ENCODE data around the gene SUPT3H. TPM values are rescaled to one million over a fixed set of nuclear protein-coding genes. Genes with fewer than 3 reads are reported as not detected.

The SUPT3H gene
- polyA plus RNA-seq, 3 donors, result 21.6 to 23.8 (median 23.5) TPM

- DNase-seq (ENCODE audit: low read depth in 3 of 3, low spot score in 2 of 3), result no peak
Observed at GRCh38 chr6:45272626-45273025, 105.1 kb downstream of the SUPT3H start.

- no peak for DNase-seq (ENCODE audit: low read depth in 3 of 3, low spot score in 2 of 3)
Observed at GRCh38 chr6:45265246-45265645, 112.5 kb downstream of the SUPT3H start.

- DNase-seq (ENCODE audit: low read depth in 3 of 3, low spot score in 2 of 3), result no peak
Observed at GRCh38 chr6:45260696-45261095, 117.0 kb downstream of the SUPT3H start.

DNA sequence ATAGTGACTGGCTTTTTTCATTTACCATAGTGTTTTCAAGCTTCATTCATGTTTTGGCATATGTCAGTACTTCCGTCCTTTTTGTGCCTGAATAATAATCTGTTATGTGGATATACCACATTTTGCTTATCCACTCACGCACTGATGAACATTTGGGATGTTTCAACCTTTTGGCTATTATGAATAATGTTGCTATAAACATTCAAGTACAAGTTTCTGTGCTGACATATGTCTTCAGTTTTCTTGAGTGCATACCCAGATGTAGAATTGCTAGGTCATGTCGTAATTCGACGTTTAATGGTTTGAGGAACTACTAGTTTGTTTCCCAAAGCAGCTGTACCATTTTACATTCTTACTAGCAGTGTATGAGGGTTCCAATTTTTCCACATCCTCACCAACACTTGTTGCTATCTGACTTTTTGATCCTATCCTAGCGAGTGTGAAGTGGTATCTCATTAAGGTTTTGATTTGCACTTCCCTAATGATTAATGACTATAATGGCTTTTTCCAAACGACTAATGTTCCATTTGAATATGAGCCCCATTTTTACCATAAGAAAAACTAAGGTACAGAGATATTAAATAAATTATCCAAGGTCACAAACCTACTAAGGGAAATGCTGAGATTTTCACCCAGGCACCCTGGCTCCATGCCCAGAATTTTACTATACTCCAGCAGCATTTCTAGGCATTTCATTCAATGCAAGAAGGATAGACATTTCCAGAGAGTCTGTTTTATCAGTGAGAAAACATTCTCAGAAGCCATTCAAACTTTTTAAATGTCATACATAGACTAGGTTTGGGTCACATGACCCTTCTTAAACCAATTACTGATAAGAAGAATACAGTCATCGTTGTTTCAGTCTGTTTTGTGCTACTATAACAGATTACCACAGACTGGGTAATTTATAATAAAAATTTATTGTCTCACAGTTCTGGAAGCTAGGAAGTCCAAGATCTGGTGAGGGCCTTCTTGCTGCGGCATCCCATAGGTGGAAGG lies 120.7 kb downstream of the SUPT3H start:
- no peak for DNase-seq (ENCODE audit: low read depth in 3 of 3, low spot score in 2 of 3)

GRCh38 chr6:45255434-45255833 lies 122.3 kb downstream of the SUPT3H start:
- no peak for DNase-seq (ENCODE audit: low read depth in 3 of 3, low spot score in 2 of 3)

DNA sequence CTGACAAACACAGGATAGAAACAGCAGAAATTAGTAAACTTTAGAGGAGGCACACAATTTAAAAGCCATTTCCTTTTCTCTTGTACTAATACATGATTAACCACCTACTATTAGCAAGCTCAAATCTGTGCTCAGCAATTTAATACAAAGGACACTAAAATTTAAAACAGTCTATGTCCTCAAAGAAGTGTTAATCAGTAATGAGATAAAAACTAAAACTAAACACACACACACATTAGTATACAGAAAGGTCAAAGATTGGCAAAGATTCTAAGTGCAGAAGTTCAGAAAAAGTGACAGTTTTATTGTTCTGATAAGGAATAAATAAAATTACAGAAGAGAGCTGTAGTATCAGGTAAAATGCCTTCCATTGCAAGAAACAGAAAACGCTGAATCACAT lies 123.5 kb downstream of the SUPT3H start:
- no peak for DNase-seq (ENCODE audit: low read depth in 3 of 3, low spot score in 2 of 3)

DNA sequence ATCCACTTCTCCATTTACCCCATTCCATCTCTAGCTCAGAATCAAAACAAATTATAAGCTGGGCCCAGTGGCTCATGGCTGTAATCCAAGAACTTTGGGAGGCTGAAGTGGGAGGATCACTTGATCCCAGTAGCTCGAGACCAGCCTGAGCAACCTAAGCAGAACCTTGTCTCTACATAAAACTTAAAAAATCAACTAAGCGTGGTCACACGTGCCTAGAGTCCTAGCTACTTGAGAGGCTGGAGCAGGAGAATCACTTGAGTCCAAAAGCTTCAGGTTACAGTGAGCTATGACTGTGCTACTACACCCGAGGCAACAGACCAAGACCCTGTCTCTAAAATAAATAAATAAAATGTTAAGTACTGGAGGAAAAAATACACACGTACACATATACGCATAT lies 124.3 kb downstream of the SUPT3H start:
- DNase-seq (ENCODE audit: low read depth in 3 of 3, low spot score in 2 of 3), result peak in 1 of 3 donors; percentile 2

DNA sequence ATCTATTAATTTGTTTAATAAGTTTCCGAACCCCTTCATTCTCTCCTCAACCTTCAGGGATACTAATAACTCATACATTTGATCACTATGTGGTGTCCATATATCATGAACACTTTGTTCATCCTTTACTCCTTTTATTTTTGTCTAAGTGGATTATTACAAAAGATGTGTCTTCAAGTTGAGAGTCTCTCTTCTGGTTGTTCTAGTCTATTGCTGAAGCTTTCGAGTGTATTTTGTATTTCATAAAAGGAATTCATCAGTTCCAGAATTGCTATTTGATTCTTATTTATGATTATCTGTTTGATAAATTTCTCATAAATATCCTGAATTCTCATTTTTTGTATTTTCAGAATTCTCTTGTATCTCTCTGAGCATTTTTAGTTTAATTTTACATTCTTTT lies 146.1 kb downstream of the SUPT3H start:
- no peak for DNase-seq (ENCODE audit: low read depth in 3 of 3, low spot score in 2 of 3)

DNA sequence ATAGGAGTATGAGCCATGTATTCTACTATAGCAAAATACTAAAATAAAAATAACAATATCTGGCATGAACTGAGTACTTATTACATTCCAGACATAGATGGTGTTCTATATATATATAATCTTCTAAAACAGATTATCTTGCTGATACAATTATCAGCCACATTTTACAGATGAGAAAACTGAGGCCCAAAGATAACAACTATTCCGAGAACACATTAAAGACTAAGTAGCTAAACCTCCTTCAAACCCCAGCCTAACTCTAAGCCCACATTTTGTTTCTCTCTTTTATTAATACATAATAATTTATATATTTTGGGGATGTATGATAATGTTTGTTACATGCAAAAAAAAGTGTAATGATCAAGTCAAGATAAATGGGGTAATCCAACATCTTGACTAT lies 148.3 kb downstream of the SUPT3H start:
- DNase-seq (ENCODE audit: low read depth in 3 of 3, low spot score in 2 of 3), result no peak

DNA sequence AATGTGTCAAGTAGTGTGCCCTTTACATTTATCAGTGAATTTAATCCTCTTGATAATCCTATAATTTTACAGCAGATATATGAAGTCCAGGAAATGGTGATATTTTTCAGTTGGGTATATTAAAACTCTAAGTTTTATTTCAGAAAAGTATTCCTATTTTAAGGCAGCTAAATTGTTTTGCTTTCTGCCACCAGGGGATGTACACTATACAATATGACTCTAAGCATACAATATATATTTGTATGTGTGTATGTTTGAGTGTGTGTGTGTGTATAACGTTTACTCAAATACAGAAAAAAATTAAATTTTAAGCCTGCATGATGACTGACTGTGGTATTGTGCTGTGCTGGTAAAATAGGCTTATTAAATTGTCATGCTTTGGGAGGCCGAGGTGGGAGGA lies 151.7 kb downstream of the SUPT3H start:
- DNase-seq (ENCODE audit: low read depth in 3 of 3, low spot score in 2 of 3), result no peak

- no peak for DNase-seq (ENCODE audit: low read depth in 3 of 3, low spot score in 2 of 3)
Observed at GRCh38 chr6:45222380-45222779, 155.4 kb downstream of the SUPT3H start.

GRCh38 chr6:45215759-45216158 lies 162.0 kb downstream of the SUPT3H start:
- DNase-seq (ENCODE audit: low read depth in 3 of 3, low spot score in 2 of 3), result no peak

- DNase-seq (ENCODE audit: low read depth in 3 of 3, low spot score in 2 of 3), result no peak
Observed at GRCh38 chr6:45212976-45213375, 164.8 kb downstream of the SUPT3H start.

DNA sequence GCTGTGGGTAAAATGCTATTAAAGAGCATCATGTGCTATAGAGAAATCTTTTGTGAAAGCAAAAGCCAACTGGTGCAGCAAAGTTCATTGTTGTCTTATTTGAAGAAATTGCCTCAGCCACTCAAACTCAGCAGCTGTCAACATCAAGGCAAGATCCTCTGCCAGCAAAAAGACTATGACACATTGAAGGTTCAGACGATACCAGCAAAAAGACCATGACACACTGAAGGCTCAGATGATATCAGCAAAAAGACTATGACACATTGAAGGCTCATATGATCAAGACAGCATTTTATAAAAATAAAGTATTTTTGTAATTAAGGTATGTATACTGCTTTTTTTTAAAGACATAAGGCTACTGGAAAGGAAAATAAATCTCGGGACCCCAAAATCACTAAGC lies 168.0 kb downstream of the SUPT3H start:
- DNase-seq (ENCODE audit: low read depth in 3 of 3, low spot score in 2 of 3), result no peak

DNA sequence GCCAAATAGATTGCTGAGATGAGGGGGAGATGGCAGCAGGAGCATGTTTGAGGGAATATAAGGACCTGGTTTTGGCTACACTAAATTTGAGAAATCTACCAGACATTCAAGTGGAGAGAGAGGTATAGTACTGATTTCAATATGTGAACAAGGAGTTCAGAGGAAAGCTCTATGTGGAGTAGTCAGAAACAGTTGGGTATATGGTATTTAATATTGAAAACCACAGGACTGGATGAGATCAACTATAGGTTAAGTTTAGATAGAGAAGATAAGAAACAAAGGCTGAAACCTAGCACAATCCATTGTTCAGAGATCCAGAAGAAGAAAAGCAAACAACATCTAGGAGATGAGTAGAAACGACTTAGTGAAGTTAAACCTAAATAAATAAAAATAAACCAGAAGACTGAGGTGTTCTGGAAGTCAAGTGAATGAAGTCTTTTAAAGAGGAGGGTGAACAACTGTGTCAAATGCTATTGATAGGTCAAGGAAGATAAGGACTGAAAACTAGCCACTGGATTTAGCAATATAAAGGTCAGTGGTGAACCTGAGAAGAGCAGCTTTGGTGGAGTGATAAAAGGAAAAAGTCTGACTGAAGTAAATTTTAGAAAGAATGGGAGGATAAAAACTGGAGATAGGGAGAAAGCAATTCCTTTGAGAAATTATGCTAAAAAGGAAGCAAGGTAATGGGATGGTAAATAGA lies 170.8 kb downstream of the SUPT3H start:
- DNase-seq (ENCODE audit: low read depth in 3 of 3, low spot score in 2 of 3), result no peak

DNA sequence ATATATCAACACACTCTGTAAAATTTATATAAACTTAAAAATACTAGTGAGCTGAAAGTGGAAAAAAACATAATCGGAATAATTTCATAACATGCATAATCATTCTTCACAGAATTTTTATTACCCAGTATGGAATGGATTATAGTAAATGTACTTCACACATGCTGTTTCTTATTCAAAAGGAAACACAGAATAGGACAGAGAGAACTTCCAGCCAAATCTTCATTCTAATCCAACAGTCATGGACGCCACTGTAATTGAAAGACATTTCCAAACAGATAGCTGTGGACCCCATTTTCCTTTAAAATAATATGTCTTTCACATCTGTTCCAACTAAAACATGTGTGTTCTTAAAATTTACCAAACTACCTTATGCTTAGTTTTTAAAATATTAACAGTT lies 176.2 kb downstream of the SUPT3H start:
- DNase-seq (ENCODE audit: low read depth in 3 of 3, low spot score in 2 of 3), result no peak

GRCh38 chr6:45200510-45200909 lies 177.2 kb downstream of the SUPT3H start:
- no peak for DNase-seq (ENCODE audit: low read depth in 3 of 3, low spot score in 2 of 3)

- no peak for DNase-seq (ENCODE audit: low read depth in 3 of 3, low spot score in 2 of 3)
Observed at GRCh38 chr6:45199554-45199953, 178.2 kb downstream of the SUPT3H start.

DNA sequence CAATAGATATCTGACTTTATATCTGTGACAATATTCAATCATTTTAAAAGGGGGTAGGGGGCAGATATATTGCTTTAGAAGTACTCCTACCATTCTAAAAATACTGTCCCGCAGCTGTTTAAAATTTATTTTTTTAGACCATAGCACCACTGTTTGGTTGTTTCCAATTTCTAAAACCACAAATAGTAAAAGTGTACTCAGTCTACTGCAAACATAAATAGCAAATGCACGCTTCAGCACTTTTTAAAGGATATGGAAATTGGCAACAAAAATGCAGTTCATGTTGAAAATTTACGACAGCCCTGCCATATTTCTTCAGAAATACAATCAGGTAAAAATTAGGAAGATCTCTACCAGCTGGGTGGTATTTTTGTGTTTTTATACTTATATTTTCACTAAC lies 181.6 kb downstream of the SUPT3H start:
- no peak for DNase-seq (ENCODE audit: low read depth in 3 of 3, low spot score in 2 of 3)

DNA sequence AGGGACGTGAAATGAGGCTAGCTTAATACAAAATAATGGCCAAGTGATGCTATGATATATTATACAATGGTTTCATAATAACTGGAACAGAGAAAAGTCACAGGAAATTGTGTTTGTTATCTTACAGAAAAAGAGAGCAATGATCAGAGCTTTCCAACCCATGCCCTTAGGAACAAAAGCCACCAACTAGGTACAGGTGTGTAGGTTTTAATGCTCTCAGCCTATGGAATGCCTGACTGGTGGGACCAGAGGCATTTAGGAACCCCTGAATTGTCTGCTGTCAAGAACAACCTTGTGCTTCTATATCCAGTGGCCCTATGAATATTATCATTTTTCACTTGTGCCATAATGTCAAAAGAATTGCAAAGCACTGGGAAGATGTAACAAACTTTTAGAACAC lies 182.6 kb downstream of the SUPT3H start:
- DNase-seq (ENCODE audit: low read depth in 3 of 3, low spot score in 2 of 3), result no peak

DNA sequence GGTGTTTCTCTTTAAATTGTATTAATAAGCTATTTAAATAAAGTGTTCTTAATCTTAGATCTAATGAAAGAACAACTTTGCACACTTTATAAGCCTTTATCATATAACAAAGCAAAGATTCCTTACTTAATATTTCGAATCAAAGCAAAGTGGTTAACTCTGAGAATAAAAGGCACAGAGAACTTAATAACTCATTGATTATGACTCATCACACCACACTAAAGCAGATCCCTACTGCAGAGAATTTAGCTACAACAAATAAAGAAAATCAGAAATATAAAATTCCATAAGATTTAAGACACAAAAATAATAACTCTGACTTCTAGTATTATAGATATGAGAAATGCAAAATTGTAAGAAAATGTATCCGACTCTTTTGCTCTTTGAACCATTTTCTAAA lies 185.2 kb downstream of the SUPT3H start:
- DNase-seq (ENCODE audit: low read depth in 3 of 3, low spot score in 2 of 3), result no peak

DNA sequence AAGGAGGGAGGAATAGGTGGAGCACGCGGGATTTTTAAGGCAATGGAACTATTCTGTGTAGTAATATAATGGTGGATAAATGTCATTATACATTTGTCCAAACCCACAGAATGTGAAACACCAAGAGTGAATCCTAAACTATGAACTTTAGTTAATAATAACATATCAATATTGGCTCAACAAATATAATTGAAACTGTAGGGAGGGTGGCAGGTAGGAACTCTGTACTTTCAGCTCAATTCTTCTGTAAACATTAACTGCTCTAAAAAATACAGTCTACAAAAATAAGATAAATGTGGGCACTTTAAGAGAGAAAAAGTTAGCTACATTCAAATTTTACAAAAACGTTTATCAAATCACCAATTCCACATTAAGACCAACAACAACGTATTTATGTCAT lies 186.3 kb downstream of the SUPT3H start:
- DNase-seq (ENCODE audit: low read depth in 3 of 3, low spot score in 2 of 3), result no peak

All from right renal cortex interstitium (tissue), 3 donors.